Measurements from ENCODE around the gene PCSK5.
"Not testable (repeated sequence)": the region's sequence is repeated elsewhere in the genome, so short reads cannot be mapped to it uniquely, and the experiment has no call there.

Gene PCSK5

DNA sequence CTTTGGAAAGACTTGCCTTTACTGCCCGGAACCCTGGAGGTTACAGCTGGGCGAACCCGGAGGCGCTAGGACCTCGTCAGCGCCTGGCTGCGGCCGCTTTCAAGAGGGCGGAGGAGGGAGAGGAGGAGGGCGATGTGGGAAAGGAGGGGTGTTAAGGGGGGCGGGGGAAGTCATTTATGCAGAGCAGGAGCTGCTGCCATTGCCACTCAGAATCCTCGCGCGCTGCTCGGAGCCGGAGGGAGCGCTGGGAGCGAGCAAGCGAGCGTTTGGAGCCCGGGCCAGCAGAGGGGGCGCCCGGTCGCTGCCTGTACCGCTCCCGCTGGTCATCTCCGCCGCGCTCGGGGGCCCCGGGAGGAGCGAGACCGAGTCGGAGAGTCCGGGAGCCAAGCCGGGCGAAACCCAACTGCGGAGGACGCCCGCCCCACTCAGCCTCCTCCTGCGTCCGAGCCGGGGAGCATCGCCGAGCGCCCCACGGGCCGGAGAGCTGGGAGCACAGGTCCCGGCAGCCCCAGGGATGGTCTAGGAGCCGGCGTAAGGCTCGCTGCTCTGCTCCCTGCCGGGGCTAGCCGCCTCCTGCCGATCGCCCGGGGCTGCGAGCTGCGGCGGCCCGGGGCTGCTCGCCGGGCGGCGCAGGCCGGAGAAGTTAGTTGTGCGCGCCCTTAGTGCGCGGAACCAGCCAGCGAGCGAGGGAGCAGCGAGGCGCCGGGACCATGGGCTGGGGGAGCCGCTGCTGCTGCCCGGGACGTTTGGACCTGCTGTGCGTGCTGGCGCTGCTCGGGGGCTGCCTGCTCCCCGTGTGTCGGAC, at the start of gene PCSK5:
TSS of gene PCSK5 (plus strand) at position 202 of the 805 bp plus-strand sequence. CDS start at position 711, 509 bp downstream.
- peak; percentile 91 for DNase-seq

GRCh38 chr9:75844321-75844720, 46.2 kb upstream of the PCSK5 start:
- no peak for DNase-seq

DNA sequence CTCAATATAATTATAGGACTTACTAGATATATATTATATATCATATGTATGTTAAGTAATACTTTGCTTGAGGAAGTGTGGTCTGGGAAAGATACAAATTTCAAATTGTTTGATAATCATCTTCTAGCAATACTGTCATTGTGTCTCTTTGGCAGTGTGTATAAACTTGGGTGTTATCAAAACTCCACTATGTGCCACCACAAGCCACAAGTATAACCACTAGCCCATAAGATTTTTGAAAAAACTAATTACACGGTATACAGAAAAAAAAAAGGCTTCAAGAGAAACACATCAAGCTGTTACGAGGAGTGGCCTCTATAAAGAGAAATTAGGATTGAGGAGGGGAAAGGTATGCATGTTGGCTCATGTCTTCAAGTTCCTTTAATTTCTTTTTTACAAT, 44.7 kb upstream of the PCSK5 start:
- DNase-seq, result no peak

GRCh38 chr9:75847085-75847484, 43.4 kb upstream of the PCSK5 start:
- DNase-seq, result no peak

GRCh38 chr9:75850459-75851200, 39.8 kb upstream of the PCSK5 start:
- DNase-seq, result no peak

- DNase-seq, result no peak
Observed at GRCh38 chr9:75851917-75852316, 38.6 kb upstream of the PCSK5 start.

DNA sequence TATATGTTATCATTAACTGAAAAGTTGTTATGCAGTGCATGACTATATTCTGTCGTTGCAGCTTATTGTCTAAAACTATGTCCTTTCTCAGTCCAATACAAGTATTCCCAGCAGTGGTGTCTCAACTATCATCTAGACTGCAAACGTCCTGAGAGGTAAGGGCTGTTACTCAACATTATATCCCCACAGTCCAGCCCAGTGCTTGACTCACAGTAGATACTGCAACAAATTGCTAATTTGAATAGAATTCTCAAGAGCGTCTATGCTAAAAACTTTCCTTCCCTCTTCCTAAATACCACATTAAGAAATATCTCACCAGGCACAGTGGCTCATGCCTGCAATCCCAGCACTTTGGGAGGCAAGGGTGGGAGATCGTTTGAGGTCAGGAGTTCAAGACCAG, 37.7 kb upstream of the PCSK5 start:
- DNase-seq, result no peak

DNA sequence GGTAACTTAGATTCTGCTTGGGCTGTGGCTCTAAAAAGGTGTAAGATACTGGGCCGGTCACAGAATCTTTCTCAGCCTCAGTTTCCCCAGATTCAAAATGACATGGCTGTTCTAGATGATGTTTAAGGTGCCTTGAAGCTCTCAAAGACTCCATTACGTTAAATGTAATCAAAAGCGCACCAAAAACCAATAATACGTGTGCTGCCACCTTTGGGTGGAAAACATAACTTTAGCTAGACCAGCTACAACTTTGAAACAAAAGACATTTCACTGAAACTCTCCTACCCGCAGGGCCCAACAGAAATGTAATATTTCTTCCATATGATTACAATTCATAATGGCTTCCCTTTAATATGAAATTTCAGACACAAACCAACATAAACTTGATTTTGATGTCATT, 35.0 kb upstream of the PCSK5 start:
- no peak for DNase-seq

- DNase-seq, result no peak
Observed at GRCh38 chr9:75858497-75859092, 31.9 kb upstream of the PCSK5 start.

DNA sequence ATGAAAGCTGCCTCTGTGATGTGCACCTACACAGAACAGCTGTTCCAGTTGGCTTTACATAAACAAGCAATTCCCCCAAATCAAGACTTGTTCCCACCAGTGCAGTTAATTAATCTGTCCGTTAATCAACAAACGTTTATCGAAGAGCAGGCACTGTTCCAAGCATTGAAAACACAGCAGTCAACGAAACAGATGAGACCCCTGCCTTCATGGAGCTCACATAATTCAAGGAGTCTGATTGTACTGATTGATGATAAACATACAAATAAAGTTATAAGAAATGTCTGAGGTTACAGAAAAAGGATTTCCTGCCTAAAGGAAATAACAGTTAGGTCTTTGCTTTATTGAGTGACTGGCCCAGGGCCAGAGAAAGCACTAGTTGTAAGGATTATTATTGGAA, 26.2 kb upstream of the PCSK5 start:
- no peak for DNase-seq

DNA sequence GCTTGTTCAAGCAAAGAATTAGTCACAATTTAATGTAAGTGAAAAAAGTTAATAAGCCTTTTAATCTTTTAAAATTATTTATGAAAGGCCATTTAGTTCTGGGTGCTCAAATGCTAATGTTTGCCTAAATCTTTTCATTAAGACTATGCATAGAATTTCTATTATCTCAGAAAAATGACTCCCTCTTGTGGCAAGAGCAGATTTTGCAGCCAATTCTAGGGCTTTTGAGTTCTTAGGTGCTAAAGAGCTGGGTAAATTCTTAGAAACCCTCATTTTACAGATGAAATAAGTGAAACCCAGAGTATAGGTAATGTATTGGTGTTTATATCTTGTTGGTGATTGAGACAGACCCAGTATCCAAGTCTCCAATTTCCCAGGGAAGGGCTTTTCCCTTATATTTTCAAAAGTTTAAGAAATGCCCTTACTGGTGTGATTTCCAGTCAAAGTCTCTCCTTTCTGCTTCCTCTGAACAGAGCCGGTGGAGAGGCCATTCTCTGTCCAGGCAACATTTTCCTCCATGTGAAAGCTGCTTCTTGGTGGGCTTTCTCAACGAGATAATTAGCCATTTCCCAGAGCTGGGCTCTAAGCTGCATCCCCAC, 24.1 kb upstream of the PCSK5 start:
- peak; percentile 46 for DNase-seq

DNA sequence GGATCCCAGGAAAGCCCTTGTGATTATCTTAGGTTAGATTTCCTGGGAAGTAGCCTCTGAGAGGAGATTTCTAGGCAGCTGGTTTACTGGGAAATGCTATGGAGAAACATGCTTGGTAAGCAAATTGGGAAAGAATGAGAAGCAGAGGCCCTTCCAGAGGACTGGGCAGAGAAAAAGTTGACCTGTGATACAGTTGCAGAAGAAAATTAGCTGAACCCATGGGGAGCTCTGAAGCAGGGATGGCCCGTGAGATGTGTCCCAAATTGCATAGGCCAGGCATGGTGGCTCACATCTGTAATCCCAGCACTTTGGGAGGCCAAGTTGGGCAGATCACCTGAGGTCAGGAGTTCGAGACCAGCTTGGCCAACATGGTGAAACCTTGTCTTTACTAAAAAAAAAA, 21.9 kb upstream of the PCSK5 start:
- not testable (repeated sequence) for DNase-seq

DNA sequence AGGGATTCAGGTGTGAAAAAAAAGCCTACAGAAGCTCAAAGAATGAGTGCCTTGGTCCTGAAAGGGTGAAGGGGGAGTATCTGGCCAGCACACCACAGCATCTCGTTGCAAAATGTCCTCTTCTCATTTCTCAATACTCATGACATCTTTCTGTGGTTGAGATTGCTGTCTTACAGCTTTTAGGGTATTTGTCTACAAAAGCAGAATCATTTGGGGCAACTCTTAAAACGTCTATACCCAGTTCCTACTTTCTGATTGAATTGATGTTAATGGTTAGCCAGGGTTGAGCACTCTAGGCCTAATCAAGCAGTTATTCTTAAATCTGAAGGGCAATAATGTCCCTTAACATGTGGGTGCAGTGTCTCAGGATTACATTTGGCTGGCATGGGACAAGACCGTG, 21.2 kb upstream of the PCSK5 start:
- DNase-seq, result no peak

DNA sequence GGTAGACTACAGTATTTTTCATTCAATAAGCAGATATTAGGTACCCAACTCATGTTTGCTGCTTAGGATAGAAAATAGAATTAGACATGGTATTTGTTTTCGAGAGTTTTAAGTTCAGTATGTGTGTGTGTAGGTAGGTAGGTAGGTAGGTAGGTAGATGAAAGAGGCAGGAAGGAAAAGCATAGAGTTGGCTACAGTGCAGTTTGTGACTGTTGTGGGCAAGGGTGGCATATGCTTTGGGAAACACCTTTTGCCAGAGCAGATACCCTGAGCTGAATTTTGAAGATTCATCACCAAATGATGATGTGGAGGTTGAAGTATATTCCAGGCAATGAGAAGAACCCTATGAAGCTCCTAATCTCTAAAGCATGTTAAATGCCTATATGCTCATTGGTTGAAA, 20.0 kb upstream of the PCSK5 start:
- no peak for DNase-seq

DNA sequence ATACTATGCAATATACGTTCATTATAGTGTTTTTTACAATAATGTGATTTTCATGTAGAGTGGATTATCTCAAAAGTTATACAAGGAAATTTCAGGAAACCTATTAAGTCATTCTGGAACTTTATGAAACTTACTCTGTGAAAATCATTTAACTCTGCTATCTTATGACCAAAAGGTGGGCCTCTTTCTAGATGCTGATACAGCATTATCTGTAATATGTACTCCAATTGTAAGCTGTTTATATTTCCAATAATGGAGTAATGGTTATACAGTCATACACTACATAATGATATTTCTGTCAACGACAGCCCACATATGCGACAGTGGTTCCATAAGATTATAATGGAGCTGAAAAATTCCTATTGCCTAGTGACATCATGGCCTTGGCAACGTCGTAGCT, 18.8 kb upstream of the PCSK5 start:
- no peak for DNase-seq

DNA sequence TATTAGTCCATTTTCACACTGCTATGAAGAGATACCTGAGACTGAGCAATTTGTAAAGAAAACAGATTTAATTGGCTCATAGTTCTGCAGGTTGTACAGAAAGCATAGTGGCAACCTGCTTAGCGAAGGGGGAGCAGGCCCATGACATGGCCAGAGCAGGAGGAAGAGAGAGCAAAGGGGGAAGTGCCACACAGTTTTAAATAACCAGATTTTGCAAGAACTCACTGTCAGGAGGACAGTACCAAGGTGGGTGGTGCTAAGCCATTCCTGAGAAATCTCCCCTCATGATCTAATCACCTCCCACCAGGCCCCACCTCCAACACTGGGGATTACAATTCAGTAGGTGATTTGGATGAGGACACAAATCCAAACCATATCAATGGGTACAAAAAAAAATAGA, 16.8 kb upstream of the PCSK5 start:
- DNase-seq, result no peak

GRCh38 chr9:75876999-75877640, 13.4 kb upstream of the PCSK5 start:
- DNase-seq, result no peak

DNA sequence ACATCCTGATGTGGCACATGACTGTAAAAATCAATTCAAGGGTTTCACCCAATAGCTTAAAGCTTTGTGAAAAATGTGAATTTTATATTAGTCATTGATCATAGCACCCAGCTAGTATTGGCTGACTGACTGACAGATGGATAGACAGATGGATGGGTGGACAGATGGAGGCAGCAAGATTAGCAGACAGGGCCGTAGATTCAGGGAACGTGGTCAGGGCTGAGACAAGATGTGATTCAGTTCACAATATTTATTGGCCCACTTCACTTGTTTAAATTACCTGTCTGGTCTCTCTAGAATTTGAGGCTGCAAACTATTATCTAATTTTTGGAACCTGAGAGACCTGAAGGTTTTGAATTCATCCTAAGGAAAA, 12.0 kb upstream of the PCSK5 start:
- no peak for DNase-seq

DNA sequence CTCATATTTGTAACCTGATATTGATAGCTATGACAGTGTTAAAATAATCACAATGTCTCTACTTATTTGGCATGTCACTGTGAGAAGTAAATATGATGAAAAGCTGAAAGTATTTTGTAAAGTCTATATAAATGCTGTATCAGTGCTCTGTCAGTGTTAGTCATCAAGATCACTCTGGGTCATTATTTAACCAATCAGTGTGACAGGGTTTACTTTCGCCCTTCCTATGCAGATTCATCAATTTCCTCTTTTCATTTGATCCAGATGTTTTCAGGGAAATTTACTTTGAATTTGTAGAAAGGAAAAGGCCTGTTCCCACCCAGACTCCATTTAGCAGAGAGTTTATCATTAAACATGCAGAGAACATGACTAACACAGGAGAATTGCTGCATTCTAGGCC, 9.9 kb upstream of the PCSK5 start:
- DNase-seq, result no peak

DNA sequence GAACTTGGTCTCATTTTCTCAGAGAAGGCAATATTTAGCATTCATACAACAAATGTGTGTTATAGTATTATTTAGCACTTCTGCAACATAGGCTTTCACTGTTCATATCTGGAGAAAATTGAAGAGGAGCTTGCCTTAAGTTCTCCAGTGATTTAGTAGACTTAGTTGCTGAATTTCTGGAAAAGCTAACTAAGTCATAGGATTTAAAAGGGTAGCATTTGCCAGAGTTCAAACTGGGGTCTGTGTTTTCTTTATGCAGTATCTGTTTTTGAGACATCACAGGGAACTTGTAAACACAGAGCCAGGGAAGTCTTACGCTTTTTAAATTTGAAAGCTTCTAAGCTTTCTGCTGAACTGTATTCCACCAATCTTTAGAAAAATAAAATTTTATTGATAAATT, 8.7 kb upstream of the PCSK5 start:
- DNase-seq, result no peak

- no peak for DNase-seq
Observed at GRCh38 chr9:75885652-75886051, 4.8 kb upstream of the PCSK5 start.

- DNase-seq, result no peak
Observed at GRCh38 chr9:75889577-75889976, 896 bp upstream of the PCSK5 start.

GRCh38 chr9:75889977-75890471, 449 bp upstream of the PCSK5 start:
- no peak for DNase-seq

Measured in NCI-H1092 (cell line).